Stimulated activated CD4-positive, alpha-beta T cell treated with anti-CD3 and anti-CD28 coated beads, Interleukin-2, amount 100 ng/mL, for 48 hours (primary cell): ENCODE measurements around the gene AGTR2.
"Not testable (repeated sequence)": the region's sequence is repeated elsewhere in the genome, so short reads cannot be mapped to it uniquely, and the experiment has no call there.

Experiments
- DNase-seq, 2 donors: peaks; one replicate each; pipeline ENCODE4 v3.0.0-alpha.2; 2020

The AGTR2 gene

GRCh38 chrX:116170511-116170910 is at the start of gene AGTR2:
TSS of gene AGTR2 (plus strand) at chrX:116170744. CDS start at chrX:116172281, 1,537 bp downstream.
- no peak for DNase-seq

- DNase-seq = no peak
These were observed 35.3 kb upstream of the AGTR2 start for GRCh38 chrX:116135277-116135676.

GRCh38 chrX:116141270-116141669 is 29.3 kb upstream of the AGTR2 start:
- DNase-seq = not testable (repeated sequence)

- no peak for DNase-seq
These were observed 27.6 kb upstream of the AGTR2 start for GRCh38 chrX:116142976-116143375.

GRCh38 chrX:116172976-116173375 is 2.4 kb downstream of the AGTR2 start:
- no peak for DNase-seq

GRCh38 chrX:116181300-116181699 is 10.8 kb downstream of the AGTR2 start:
- no peak for DNase-seq

GRCh38 chrX:116185163-116185562 is 14.6 kb downstream of the AGTR2 start:
- DNase-seq = no peak

- DNase-seq = no peak
These were observed 24.1 kb downstream of the AGTR2 start for GRCh38 chrX:116194649-116195048.

- no peak for DNase-seq
These were observed 27.7 kb downstream of the AGTR2 start for GRCh38 chrX:116198235-116198634.

GRCh38 chrX:116198810-116199209 is 28.3 kb downstream of the AGTR2 start:
- no peak for DNase-seq

- DNase-seq = no peak
These were observed 34.4 kb downstream of the AGTR2 start for GRCh38 chrX:116204932-116205331.

- no peak for DNase-seq
These were observed 42.7 kb downstream of the AGTR2 start for GRCh38 chrX:116213262-116213661.

GRCh38 chrX:116217080-116217479 is 46.5 kb downstream of the AGTR2 start:
- DNase-seq = not testable (repeated sequence)
